Measurements from ENCODE around the gene LIMK1.
"Not testable (repeated sequence)": the region's sequence is repeated elsewhere in the genome, so short reads cannot be mapped to it uniquely, and the experiment has no call there.

Gene LIMK1

DNA sequence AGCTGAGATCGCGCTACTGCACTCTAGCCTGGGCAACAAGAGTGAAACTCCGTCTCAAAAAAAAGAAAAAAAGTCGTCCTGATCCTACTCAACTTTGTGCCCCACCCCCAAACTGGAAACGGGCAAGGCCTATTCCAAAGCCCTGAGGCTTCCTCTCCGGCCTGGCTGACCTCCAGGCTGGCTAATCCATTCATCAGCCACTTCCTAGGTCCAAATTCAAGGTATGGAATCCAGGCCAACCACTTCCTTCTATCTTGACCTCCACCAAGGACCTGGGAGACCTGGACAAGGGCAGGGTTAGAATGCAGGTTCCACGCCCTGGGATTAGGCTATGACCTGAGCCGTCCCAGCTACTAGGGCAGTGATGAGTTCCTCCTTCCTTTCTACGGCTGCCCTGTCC lies 70.1 kb downstream of the LIMK1 start:
- H3K4me3 ChIP-seq (ENCODE audit: control insufficient read depth, low read depth, low read length), result no peak overlapping the region
- DNase-seq (ENCODE audit: low read depth), result no peak
- TF ChIP-seq, protein P1, sequence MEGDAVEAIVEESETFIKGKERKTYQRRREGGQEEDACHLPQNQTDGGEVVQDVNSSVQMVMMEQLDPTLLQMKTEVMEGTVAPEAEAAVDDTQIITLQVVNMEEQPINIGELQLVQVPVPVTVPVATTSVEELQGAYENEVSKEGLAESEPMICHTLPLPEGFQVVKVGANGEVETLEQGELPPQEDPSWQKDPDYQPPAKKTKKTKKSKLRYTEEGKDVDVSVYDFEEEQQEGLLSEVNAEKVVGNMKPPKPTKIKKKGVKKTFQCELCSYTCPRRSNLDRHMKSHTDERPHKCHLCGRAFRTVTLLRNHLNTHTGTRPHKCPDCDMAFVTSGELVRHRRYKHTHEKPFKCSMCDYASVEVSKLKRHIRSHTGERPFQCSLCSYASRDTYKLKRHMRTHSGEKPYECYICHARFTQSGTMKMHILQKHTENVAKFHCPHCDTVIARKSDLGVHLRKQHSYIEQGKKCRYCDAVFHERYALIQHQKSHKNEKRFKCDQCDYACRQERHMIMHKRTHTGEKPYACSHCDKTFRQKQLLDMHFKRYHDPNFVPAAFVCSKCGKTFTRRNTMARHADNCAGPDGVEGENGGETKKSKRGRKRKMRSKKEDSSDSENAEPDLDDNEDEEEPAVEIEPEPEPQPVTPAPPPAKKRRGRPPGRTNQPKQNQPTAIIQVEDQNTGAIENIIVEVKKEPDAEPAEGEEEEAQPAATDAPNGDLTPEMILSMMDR (IDR thresholded peaks at IDR 0.05; ENCODE audit: control insufficient read depth, insufficient read depth, low read depth, low read length, missing control alignments), result no peak

GRCh38 chr7:74155810-74156395 lies 72.3 kb downstream of the LIMK1 start:
- no peak for DNase-seq (ENCODE audit: low read depth)
- H3K4me3 ChIP-seq (ENCODE audit: control insufficient read depth, low read depth, low read length), result no peak overlapping the region
- TF ChIP-seq, protein P1 (IDR thresholded peaks at IDR 0.05; ENCODE audit: control insufficient read depth, insufficient read depth, low read depth, low read length, missing control alignments), result no peak

- TF ChIP-seq, protein P1 (IDR thresholded peaks at IDR 0.05; ENCODE audit: control insufficient read depth, insufficient read depth, low read depth, low read length, missing control alignments), result no peak
- no peak for DNase-seq (ENCODE audit: low read depth)
- H3K4me3 ChIP-seq (ENCODE audit: control insufficient read depth, low read depth, low read length), result no peak overlapping the region
Measured at GRCh38 chr7:74157605-74158004, 74.0 kb downstream of the LIMK1 start.

DNA sequence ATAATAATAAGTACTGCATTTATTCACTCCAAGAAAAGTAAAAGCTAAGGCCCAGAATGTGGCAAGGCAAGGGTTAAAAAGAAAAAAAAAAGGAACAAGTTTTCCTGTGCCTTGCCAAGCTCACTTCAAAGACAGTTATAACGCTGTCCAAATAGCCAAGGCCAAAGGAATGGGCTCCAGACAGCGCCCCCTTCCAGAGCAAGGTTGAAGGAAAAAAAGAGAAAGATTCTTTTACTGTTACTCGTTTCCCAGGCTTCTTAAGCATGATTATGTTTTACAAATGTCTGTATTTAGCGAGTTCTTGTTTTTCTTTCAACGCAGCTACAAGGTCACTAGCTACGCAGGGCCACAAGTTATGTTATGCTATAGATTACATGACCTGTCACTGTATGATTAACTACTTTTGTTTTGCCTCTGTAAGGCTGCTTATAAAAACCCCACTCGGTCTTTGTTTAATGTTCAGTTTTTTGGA lies 81.4 kb downstream of the LIMK1 start:
- TF ChIP-seq, protein P1 (IDR thresholded peaks at IDR 0.05; ENCODE audit: control insufficient read depth, insufficient read depth, low read depth, low read length, missing control alignments), result peak; percentile 48
- DNase-seq (ENCODE audit: low read depth), result no peak
- no peak overlapping the region for H3K4me3 ChIP-seq (ENCODE audit: control insufficient read depth, low read depth, low read length)

DNA sequence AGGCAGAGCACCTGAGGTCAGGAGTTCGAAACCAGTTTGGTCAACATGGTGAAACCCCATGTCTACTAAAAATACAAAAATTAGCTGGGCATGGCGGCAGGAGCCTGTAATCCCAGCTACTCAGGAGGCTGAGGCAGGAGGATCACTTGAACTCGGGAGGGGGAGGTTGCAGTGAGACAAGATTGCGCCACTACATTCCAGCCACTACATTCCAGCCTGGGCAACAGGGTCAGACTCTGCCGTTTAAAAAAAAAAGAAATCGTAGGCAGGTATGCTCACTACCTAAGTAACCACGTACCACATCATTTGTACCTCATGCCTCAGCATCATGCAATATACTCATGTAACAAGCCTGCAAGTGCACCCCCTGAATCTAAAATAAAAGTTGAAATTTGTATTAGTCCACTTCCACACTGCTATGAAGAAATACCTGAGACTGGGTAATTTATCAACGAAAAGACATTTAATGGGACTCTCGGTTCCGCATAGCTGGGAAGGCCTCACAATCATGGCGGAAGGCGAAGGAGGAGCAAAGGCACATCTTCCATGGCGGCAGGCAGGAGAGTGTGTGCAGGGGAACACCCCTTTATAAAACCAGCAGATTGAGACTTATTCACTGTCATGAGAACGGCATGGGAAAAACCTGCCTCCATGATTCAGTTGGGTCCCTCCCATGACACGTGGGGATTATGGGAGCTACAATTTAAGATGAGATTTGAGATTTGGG lies 82.4 kb downstream of the LIMK1 start:
- DNase-seq (ENCODE audit: low read depth), result no peak
- TF ChIP-seq, protein P1 (IDR thresholded peaks at IDR 0.05; ENCODE audit: control insufficient read depth, insufficient read depth, low read depth, low read length, missing control alignments), result no peak
- no peak overlapping the region for H3K4me3 ChIP-seq (ENCODE audit: control insufficient read depth, low read depth, low read length)

- H3K4me3 ChIP-seq (ENCODE audit: control insufficient read depth, low read depth, low read length), result not testable (repeated sequence)
Measured at GRCh38 chr7:74167324-74167723, 83.7 kb downstream of the LIMK1 start.

More at GRCh38 chr7:74167324-74167723, 83.7 kb downstream of the LIMK1 start:
- not testable (repeated sequence) for DNase-seq (ENCODE audit: low read depth)
